Right renal pelvis (tissue), 4 donors: ENCODE measurements around the gene COL6A3. TPM values are rescaled to one million over a fixed set of nuclear protein-coding genes. Genes with fewer than 3 reads are reported as not detected.

Source experiments
- DNase-seq, 4 donors: peaks; one replicate each; pipeline ENCODE4 v3.0.0-alpha.2; 2013; ENCODE audit warnings: low read depth in 4 of 4, low spot score in 3 of 4, missing footprints in 1 of 4
- polyA plus RNA-seq, 4 donors: library from polyadenylated mRNA; unstranded; fragments of 120-200 nt; gene quantifications; one replicate each; pipeline ENCODE4 v1.2.1, GENCODE V29; 2013; ENCODE audit not compliant: insufficient read length in 4 of 4

COL6A3 gene, protein sequence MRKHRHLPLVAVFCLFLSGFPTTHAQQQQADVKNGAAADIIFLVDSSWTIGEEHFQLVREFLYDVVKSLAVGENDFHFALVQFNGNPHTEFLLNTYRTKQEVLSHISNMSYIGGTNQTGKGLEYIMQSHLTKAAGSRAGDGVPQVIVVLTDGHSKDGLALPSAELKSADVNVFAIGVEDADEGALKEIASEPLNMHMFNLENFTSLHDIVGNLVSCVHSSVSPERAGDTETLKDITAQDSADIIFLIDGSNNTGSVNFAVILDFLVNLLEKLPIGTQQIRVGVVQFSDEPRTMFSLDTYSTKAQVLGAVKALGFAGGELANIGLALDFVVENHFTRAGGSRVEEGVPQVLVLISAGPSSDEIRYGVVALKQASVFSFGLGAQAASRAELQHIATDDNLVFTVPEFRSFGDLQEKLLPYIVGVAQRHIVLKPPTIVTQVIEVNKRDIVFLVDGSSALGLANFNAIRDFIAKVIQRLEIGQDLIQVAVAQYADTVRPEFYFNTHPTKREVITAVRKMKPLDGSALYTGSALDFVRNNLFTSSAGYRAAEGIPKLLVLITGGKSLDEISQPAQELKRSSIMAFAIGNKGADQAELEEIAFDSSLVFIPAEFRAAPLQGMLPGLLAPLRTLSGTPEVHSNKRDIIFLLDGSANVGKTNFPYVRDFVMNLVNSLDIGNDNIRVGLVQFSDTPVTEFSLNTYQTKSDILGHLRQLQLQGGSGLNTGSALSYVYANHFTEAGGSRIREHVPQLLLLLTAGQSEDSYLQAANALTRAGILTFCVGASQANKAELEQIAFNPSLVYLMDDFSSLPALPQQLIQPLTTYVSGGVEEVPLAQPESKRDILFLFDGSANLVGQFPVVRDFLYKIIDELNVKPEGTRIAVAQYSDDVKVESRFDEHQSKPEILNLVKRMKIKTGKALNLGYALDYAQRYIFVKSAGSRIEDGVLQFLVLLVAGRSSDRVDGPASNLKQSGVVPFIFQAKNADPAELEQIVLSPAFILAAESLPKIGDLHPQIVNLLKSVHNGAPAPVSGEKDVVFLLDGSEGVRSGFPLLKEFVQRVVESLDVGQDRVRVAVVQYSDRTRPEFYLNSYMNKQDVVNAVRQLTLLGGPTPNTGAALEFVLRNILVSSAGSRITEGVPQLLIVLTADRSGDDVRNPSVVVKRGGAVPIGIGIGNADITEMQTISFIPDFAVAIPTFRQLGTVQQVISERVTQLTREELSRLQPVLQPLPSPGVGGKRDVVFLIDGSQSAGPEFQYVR (N-terminal part only)
- polyA plus RNA-seq: 100 to 1,000 TPM; 233 to 270 (median 248) TPM

DNA sequence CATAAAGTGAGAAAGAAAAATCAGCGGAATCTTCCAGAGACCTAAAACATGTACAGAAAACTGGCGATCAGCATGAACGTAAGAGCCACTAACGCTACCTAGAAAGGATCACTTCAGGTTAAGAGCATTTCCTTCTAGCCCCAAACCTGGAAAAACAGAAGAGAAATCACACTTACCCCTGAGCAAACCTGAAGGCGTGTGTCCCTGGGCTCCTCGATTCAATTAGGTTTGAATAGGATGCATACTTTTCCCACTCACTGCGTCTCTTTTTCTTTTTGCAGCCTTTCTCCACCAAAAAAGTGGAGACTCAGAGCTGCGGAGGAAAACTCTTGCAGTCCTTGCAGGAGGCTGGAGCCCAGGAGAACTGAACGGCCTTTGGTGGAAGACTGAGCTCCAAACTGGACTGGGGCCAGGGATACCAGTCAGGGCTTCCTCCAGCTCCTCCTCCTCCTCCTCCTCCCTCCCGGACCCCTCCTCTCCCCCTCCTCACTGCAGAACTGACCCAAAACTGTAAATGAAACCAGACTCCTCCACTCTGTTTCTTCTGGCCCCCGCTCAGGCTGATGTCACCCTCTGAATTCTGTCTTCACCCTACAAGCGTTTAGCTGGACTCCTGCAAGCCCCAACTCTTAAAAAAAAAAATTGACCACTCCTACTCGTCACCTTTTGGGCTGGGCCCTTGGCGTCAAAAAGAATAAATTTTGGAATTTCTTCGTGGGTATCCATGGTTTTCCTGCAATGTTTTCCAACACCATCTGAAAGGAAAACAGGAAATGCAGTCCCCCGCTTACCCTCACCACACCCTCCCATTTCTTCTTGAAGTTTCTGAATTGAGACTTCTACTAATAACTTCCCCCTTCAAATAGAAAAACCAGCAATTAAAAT, at the start of gene COL6A3:
Gene COL6A3 (minus strand): TSS at position 388 of the 885 bp plus-strand sequence. CDS start 17,347 bp downstream, outside the sequence.
- DNase-seq: peak; percentile 68 to 80 (median 77)

DNA sequence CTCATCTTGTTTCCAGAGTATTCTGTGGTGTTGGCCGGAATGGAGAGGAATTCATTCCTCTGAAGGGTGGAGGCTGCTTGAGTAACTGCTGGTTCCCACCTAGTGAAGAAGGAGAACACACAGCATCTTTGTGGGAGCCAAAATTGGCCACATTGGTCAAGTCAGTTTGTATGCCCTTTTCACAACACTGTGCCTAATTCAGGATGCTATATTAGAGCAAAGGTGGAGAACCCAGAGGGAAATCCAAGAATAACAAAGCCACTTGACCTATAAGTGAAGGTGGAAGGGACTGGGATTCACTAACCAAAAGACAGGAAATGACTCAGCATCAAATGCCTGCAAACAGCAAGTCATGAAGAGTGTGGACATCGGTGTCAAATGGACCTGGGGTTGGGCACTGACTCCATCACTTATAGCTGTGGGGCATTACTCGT, 45.8 kb upstream of the COL6A3 start:
- DNase-seq: no peak

DNA sequence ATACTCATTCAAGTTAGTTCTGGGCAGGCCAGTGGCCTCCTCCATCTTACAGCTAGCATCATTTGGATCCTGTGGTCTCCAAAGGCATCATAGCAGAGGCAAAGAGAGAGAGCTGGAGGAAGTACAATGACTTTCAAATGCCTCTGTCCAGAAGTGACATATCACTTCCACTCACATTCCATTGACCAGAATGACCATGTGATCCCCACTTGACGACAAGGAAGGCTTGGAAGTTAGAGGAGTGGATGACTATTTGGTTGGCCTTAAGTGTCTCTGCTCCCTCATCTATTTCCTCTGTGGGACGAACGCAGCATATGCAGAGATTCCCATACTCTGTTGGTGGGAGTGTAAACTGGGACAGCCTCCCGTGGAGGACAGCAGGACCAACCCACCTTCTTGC, 45.3 kb upstream of the COL6A3 start:
- no peak for DNase-seq

DNA sequence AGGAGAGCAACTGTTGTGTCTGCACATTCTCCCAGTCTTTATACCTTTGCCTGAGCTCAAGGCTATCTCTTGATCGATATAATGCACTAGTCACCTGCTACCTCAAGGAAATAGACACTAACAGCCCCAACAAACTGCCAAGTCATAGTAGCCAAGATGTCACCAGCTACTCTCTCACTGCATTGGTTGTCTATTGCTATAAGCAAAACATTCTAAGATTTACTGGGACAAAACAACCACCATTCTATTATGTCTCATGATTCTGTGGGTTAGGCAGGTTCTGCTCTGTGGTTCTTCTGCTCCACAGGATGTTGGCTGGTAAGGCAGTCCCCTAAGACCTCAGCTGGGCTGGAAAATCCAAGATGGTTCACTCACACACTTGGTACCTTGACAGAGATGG, 44.6 kb upstream of the COL6A3 start:
- no peak for DNase-seq

DNA sequence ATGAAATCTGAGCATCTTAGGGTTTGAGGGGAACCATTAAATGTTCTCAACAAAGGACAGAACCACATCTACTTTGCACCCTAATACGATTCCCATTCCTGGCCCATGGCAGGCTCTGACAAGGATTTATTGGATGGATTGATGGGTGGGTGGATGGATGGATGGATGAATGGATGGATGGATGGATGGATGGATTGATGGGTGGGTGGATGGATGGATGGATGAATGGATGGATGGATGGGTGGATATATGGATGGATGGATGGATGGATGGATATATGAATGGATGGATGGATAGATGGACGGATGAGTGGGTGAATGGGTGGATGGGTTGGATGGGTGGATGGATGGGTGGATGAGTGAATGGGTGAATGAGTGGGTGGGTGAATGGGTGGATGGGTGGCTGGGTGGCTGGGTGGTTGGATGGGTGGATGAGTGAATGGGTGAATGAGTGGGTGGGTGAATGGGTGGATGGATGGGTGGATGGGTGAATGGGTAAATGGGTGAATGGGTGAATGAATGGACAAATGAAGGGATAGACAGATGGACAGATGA, 43.5 kb upstream of the COL6A3 start:
- DNase-seq: no peak

DNA sequence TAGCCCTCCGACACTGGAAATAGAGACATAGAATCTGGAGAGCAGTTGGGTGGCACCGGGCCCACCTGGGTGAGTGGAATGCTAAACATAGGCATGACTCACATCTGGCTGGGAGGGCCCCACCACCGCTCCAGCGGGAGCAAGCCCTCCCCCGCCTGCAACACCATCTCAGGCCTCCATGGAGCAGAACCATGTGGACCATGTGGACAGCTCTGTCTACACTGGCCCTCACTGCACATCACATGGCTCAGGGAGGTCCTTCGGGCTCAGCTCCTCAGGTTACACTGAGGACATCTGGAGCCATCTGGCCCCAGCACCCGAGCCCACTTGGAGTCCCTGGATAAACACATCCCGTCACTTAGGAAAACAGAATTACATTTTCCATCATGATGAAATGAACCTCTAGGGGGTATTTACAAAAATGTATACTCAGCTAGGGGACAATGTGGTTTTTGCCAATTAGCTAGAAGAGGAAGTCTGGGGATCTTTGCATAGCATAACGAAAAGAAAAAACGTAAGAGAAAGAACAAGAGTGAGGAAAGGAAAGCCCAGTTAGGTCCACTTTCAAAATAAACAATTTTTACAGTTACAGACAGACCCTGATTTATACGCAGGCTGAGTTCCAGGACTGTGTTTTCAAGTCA, 42.4 kb upstream of the COL6A3 start:
- no peak for DNase-seq

DNA sequence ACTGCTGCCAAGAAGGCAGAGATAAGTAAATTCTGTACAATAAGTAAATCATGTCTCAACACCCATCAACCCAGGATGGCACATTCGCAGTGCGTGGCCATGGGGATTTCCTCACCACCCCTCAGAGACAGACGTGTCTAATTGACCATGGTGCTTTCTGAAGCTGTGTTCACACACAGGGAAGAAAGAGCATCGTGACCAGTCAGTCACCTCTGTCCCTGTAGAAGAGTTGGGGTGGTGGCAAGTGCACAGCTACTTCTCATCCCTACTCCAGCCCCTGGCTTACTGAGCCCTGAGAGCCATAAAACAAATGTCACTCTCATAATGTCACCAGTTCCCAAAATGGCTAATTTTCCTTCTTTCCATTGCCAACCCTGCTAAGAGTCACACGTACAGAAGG, 41.8 kb upstream of the COL6A3 start:
- DNase-seq: no peak

DNA sequence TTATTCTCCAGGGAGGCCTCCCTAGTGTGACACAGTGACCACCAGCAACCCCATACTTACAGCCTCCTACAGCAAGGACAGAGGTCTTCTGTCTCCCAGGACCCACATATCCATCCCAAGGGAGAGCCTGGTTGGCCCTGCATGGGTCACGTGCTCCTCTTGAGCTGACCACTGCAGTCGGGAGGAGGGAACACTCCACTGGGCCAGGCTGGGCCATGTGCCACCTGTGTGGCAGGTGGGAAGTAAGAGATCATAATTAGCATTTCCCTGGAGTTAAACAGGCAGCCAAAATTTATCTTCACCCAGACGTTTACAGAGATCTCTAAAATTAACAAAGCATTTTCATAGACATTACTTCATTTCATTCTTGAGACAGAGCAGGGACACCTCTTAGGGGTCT, 39.7 kb upstream of the COL6A3 start:
- DNase-seq: no peak

GRCh38 chr2:237452861-237453260, 38.9 kb upstream of the COL6A3 start:
- no peak for DNase-seq

- DNase-seq: peak in 2 of 4 donors; percentile 77 to 82
Observed at GRCh38 chr2:237451643-237452469, 37.9 kb upstream of the COL6A3 start.

- no peak for DNase-seq
Observed at GRCh38 chr2:237450583-237450982, 36.6 kb upstream of the COL6A3 start.

GRCh38 chr2:237450108-237450507, 36.1 kb upstream of the COL6A3 start:
- no peak for DNase-seq

GRCh38 chr2:237449193-237449881, 35.4 kb upstream of the COL6A3 start:
- DNase-seq: no peak

DNA sequence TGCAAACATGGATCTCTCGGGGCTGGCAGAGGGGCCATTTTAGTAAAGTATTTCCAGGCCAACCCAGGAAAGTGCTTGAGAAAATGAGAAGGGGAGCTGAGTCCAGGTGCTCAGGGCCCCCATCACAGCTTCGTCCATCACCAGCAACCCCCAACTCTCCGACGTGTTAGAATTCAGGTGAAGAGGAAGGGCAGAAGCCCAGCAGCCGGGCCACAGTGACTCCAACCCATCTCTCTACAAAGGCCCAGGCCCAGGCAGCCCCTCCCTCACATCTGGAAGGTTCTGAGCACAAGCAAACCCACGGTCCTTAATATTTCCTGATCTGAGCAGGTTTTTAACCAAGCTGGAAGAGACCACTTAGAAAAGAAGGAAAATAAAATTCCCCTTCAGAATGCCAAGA, 34.7 kb upstream of the COL6A3 start:
- no peak for DNase-seq

DNA sequence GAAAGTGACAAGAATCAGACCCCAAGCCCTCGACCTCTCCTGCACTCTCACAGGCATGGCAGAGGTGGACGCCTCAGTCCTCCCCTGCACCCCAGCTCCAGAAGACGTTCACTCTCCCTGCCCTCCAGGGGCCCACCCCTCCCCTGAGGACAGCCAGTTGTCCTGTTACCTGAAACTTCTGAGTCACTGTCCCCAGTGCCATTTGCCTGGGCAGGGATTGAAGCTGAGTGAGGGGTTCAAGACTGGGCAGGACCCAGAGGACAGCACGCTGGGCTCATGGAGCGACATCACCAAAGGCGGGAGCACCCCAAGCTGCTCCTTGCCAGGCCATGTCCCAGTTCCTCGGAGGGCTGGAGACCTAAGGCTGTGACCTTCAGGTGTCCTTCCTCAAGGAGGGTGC, 34.2 kb upstream of the COL6A3 start:
- DNase-seq: no peak

GRCh38 chr2:237447496-237447895, 33.5 kb upstream of the COL6A3 start:
- no peak for DNase-seq

DNA sequence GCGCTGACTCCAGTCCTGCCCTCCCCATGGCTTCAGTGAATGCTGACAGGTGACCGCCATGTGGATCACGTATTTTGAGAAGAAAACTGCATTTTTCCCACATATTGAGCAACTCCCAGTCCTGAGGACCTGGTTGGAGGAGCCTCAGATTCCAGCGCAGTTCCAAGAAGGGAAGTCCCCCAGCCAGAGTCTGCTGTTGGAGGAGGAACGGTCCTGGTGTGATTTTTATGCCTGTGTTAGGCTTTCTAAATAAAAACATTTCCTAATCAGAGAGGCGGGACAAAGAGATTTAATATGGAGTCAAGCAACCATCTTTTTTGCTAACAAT, 32.3 kb upstream of the COL6A3 start:
- DNase-seq: no peak
